Cerebellar cortex (tissue), 1 donor: ENCODE data around the gene SPOCK3.
"Not testable (repeated sequence)": the region's sequence is repeated elsewhere in the genome, so short reads cannot be mapped to it uniquely, and the experiment has no call there.

Source experiments
- DNase-seq: peaks from one replicate; pipeline ENCODE4 v3.0.0-alpha.2; 2015; ENCODE audit warnings: low spot score

Gene SPOCK3

GRCh38 chr4:166957451-166957850, 276.8 kb downstream of the SPOCK3 start:
- DNase-seq: no peak

DNA sequence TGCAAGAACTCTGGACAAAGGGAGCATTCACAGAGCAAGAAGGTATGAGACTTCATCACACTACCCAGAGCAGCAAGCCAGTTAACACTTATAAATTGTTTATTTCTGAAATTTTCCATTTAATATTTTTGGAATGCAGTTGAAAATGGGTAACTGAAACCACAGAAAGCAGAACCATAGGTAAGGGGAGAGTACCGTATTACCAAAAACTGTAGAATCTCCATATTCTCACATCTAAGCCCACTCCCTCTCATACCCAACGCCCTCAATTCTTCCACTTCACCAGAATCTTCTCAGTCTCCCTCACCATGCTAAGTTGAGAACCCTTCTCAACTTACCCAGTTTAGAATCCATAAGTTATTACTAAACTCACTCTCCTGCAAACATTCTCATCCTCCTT, 277.8 kb downstream of the SPOCK3 start:
- DNase-seq: no peak

GRCh38 chr4:166941629-166942028, 292.7 kb downstream of the SPOCK3 start:
- DNase-seq: no peak

DNA sequence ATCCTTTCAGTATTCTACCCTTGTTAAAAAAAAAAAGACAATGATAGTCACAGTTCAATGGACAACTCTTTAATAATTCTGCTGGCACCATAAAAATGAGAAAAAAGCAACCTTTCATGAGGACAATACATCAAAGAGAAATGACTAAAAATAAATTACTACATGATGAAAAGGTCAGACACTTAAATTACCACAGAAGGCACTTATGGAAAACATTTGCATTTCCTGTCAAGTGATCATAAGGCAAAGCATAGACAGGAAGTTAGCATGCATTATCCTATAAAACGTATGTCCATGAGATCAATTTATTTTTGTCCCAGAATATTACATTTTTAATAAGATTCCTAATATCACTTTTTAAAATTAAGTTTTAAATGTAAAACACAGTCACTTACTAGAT, 303.8 kb downstream of the SPOCK3 start:
- no peak for DNase-seq

GRCh38 chr4:166924424-166924823, 309.9 kb downstream of the SPOCK3 start:
- DNase-seq: no peak

DNA sequence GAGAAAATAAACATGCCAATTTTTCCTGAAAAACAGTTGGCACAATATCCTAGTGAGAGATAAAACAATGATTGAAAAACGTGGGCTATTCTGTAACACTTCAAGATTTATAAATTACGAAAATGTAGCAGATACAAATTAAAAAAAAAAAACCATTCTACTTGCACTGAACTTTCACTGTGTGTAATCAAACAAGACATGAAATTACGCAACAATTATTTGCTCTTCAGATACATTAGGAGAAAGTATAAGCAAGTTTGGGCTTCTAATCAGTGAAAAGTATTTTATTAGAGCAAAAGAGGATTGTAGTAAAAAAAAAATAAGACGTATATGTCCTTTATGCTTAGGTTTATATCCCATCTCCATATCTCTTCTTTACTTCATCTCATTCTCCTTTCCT, 320.4 kb downstream of the SPOCK3 start:
- no peak for DNase-seq

GRCh38 chr4:166903408-166903807, 330.9 kb downstream of the SPOCK3 start:
- DNase-seq: no peak

DNA sequence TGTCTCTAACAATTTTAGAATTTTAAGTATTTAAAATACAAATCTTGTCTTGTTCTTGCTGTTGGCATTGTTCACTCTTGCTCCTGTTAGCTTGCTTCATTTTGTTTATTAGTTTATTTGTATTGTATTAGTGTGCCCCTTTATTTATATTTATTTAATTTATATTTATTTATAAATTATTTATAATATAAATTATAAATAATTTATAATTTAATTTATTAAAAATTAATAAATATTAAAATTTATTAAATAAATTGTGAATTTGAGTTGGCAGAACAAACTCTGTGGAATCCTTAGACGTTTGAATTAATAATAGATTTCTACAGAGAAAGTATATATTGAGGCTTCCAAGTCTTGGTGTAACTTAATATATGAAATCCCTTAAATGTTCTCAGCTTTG, 331.4 kb downstream of the SPOCK3 start:
- DNase-seq: no peak

DNA sequence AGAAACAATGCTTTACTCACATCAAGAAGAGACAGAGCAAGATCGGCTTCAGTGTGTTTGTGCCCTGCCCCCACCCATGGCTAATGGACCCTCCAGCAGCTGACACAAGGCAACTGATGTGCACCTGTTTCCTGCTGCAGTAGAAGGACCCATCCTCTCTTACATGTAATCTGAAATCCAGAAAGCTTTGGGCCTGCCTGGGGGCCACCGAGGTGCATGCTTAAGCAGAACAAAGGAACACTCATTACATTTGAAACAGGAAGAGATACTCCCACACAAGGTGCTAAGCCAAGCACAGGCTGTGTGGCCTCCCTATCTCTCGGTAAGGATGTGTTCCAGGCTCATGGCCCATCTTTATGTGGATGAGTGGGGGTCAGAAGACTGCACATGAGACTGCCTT, 338.0 kb downstream of the SPOCK3 start:
- DNase-seq: no peak

DNA sequence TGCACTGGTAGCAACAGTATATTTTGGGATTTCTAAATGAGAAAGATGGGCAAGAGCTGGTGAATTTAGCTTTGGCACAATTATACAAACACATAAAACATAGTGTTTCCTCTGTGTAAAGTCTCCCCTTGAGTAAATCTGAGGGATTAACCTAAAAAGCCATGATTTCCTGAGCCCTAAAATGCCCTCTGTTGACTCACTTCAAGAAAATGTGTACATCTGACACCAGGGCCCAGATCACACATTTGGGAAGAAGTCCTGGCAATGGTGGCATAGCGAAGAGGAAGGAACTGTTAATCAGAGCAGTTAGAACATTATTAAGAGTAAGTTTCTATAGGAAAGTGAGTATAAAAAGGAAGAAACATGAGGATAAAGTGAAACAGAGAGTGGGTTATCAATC, 338.5 kb downstream of the SPOCK3 start:
- DNase-seq: no peak

- DNase-seq: no peak
Observed at GRCh38 chr4:166887457-166887856, 346.8 kb downstream of the SPOCK3 start.

GRCh38 chr4:166886718-166887117, 347.6 kb downstream of the SPOCK3 start:
- DNase-seq: no peak

- DNase-seq: no peak
Observed at GRCh38 chr4:166882221-166882620, 352.1 kb downstream of the SPOCK3 start.

GRCh38 chr4:166875821-166876220, 358.5 kb downstream of the SPOCK3 start:
- no peak for DNase-seq

DNA sequence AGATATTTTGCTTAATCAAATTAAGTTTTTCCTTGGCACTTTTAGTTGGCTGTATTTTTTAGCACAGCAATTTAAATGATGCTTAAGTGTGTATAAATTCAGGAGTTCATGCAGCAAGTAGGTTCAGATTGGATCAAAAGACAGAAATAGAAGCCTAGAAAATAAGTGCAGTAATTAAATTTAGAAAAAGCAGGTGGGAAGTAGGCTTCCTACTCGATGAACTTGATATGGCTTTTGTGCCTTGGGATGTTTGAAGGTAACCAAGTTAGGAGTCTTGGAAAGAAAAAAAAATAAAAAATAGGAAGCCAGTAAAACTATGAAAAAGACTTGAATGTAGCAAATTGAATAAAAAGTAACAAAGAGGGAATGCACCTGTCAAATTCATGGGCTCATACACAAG, 372.3 kb downstream of the SPOCK3 start:
- DNase-seq: no peak

DNA sequence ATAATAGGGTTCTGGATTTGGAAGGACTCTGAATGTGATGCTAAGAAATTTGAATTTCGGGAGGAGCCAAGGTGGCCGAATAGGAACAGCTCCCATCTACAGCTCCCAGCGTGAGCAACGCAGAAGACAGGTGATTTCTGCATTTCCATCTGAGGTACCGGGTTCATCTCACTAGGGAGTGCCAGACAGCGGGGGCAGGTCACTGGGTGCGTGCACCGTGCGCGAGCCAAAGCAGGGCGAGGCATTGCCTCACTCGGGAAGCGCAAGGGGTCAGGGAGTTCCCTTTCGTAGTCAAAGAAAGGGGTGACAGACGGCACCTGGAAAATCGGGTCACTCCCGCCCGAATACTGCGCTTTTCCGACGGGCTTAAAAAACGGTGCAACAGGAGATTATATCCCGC, 383.9 kb downstream of the SPOCK3 start:
- DNase-seq: not testable (repeated sequence)

DNA sequence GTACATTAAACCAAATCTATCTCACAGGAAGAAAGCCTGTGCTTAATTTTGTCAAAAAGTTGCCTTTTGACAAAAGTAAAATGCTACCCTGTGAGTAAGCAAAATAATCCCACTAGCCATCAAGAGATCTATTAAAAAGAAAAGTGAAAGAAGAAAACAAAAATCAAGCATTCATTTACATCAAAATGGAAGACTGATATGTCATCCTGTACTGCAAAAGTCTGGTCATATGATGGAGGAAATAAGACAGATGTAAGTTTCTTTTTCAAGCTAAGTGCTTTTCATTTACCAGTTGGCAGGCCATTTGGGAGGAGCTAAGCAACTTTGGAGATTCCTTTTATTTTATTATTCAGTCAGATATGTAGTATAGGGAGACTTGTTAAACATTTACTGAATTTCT, 387.4 kb downstream of the SPOCK3 start:
- DNase-seq: no peak

- no peak for DNase-seq
Observed at GRCh38 chr4:166842795-166843261, 391.5 kb downstream of the SPOCK3 start.

GRCh38 chr4:166839615-166840251, 394.6 kb downstream of the SPOCK3 start:
- no peak for DNase-seq

DNA sequence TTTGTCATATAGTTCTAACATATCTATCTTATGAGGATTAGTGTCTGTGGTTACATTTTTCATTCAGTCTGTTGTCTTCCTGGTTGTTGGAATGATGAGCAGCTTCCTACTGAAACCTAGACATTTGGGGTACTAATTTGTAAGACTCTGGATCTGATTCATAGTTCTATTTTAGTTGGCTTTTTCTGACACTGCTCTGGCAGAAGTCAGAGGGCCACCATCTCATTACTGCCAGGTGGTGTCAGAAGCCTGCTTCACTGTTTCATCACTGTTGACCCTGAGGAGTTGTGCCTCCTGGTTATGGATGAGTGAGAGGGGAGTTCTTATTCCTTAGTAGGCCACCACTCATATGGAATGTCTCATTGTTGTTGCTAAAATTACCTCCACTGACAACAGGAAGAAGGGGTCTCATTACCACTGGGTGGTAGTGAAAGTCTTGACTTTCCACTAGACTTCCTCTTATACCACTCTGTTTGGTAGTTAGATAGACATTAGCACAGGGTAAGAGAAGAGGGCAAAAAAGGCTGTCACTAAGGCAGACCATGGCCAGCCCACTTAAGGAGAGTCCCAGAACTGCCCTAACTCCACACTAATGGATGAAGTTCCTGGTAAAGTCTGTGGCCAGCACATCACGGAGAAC, 395.2 kb downstream of the SPOCK3 start:
- DNase-seq: no peak

DNA sequence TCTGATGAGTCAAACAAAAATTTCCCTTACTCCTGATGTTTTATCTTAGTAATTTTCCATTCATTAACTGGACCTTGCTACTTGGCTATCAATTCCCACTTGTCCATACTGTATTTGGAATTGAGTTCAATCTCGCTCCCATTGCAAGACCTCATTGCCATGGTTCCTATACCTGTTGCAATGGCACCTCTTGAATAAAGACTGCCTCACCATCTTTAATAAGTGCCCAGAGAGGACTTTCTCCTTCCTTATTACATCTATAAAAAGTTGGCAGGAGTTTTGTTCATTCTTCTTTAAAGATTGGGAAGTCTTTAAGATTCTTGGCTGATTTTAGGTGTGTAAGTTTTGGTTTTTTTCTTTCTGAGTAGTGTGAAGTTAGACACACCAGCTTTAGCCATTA, 397.4 kb downstream of the SPOCK3 start:
- no peak for DNase-seq

DNA sequence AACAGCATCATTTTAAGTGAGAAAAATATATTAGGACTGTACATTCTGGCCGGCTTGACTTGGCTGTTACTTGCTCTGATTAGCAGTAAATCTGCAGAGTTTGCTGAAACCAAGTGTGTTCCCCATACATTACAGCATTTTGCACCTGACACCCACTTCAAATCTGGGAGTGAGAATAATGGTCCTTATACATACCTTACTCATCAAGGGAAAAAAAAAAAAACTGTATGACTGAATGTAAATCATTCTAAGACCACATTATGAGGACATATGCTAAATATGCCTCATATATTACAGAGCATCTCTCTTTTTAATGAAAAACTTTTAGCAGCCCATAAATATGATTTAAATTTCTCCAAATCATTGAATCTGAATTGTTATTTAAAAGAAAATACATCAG, 406.7 kb downstream of the SPOCK3 start:
- no peak for DNase-seq

DNA sequence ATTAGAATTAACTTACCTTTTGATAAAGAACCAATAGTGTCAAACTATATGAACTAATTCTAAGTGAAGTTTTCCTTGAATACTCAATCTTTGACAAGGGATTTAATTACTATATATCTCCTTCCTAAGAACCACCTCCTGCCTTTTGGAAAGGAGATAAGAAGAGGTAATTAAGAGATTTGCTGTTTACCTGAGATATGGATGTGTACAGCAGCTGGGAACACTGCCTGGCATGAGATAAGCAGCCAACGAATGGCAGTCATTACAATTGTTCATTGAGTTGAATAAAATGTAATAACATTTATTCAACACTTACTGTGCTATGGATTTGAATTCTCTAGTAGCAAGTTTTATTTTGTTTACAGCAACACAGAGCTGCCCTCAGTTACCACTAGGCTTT, 407.1 kb downstream of the SPOCK3 start:
- no peak for DNase-seq

DNA sequence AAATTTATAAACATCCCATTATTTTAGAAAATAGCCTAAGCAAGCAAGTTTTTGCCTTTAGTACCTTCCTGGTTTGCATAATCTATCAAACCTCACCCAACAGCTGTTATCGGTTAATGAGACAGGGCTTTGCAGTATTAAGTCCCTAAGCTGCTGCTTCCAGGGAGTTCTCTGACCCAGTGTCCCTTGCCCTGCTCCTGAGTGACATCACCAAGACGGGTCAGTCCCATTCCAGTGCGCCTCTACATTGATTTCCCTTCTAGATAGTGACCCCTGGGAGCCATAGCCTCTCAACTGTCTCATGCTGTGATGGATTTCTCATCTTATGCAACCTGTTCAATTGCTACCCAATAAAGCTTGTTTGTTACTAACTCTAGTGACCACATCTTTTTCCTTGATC, 410.4 kb downstream of the SPOCK3 start:
- DNase-seq: no peak
